ENCODE data around the gene NME9. TPM values are rescaled to one million over a fixed set of nuclear protein-coding genes. Genes with fewer than 3 reads are reported as not detected.

NME9 gene
- total RNA-seq, 1 donor from 2014 or later: 0.47 TPM

DNA sequence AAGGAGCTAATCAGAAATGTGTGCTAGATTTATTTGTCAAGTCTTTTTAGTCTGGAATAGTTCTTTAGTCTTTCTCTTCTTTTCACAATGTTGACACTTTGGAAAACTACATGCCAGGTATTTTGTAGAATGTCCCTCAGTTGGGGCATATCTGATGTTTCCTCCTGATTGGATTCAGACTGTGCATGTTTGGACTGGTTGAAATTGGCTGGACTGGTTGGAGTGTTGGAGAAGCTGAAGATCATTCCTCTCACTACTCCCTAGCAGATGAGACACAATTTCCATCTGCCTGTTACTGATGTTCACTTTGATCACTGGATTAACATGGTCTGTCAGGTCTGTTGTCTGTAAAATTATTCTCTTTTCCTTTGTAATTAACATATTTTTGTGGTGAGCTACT is 3.7 kb downstream of the NME9 start:
- H3K9me3 Mint-ChIP-seq (ENCODE audit: unreplicated experiment): peaks cover 7% of the 10 kb centered on the region
- no peaks in the 10 kb centered on the region for H3K36me3 Mint-ChIP-seq (ENCODE audit: unreplicated experiment)
- TF ChIP-seq, protein P1, sequence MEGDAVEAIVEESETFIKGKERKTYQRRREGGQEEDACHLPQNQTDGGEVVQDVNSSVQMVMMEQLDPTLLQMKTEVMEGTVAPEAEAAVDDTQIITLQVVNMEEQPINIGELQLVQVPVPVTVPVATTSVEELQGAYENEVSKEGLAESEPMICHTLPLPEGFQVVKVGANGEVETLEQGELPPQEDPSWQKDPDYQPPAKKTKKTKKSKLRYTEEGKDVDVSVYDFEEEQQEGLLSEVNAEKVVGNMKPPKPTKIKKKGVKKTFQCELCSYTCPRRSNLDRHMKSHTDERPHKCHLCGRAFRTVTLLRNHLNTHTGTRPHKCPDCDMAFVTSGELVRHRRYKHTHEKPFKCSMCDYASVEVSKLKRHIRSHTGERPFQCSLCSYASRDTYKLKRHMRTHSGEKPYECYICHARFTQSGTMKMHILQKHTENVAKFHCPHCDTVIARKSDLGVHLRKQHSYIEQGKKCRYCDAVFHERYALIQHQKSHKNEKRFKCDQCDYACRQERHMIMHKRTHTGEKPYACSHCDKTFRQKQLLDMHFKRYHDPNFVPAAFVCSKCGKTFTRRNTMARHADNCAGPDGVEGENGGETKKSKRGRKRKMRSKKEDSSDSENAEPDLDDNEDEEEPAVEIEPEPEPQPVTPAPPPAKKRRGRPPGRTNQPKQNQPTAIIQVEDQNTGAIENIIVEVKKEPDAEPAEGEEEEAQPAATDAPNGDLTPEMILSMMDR (IDR thresholded peaks at IDR 0.05; ENCODE audit: partially characterized antibody, unreplicated experiment): no peak
- H3K4me3 Mint-ChIP-seq (ENCODE audit: unreplicated experiment): no peak overlapping the region
- peaks cover 3% of the 10 kb centered on the region for H3K27me3 Mint-ChIP-seq (ENCODE audit: unreplicated experiment)
- no peak for DNase-seq
- no peak overlapping the region for H3K27ac Mint-ChIP-seq (ENCODE audit: unreplicated experiment)
- peaks cover 7% of the 10 kb centered on the region for H3K4me1 Mint-ChIP-seq (ENCODE audit: low read depth, unreplicated experiment)

DNA sequence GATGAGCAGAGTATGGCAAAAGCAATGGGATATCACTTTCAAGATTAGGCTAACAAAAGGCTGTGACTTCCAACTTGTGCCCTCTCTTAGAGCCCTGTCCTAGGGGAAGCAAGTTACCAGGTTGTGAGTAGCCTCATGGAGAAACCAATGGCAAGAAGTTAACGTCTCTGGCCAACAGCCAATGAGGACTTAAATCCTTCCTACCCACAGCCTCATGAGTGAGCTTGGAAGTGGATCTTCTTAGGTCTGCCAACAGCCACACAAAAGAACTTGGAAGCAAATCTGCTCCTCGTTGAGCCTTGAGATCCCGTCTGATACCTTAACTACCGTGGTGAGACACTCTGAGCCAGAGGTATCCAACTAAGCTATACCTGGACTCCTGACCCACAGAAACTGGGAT is 5.7 kb downstream of the NME9 start:
- Mint-ChIP-seq H3K4me3 (ENCODE audit: unreplicated experiment) (no peak overlapping the region), H3K9me3 (ENCODE audit: unreplicated experiment) (peaks cover 6% of the 10 kb centered on the region), H3K36me3 (ENCODE audit: unreplicated experiment) (peaks cover 6% of the 10 kb centered on the region), H3K27me3 (ENCODE audit: unreplicated experiment) (no peaks in the 10 kb centered on the region), H3K27ac (ENCODE audit: unreplicated experiment) (no peak overlapping the region), H3K4me1 (ENCODE audit: low read depth, unreplicated experiment) (no peaks in the 10 kb centered on the region)
- DNase-seq: no peak
- TF ChIP-seq, protein P1 (IDR thresholded peaks at IDR 0.05; ENCODE audit: partially characterized antibody, unreplicated experiment): no peak

DNA sequence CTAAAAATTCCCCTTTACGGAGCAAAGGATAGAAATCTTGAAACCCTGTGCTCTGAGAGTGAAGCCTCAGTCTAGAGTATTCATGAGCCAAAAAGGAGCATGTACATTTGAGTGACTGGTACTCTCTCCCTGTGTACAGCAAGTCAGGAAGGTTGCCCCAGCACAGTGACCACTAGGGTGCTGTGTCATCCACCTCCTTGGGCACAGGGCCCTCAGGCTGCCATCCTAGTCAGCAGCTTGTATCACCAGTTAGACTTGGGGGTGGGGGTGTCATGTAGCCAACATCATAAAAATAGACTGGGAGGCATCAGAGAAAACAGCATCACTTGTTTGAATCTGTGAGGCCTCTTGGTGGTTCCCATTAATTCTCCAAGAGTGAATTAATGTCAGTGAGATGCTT is 12.0 kb downstream of the NME9 start:
- Mint-ChIP-seq H3K4me3 (ENCODE audit: unreplicated experiment) (no peak overlapping the region), H3K27me3 (ENCODE audit: unreplicated experiment) (no peaks in the 10 kb centered on the region), H3K36me3 (ENCODE audit: unreplicated experiment) (peaks cover 6% of the 10 kb centered on the region), H3K9me3 (ENCODE audit: unreplicated experiment) (peaks cover 5% of the 10 kb centered on the region), H3K4me1 (ENCODE audit: low read depth, unreplicated experiment) (no peaks in the 10 kb centered on the region), H3K27ac (ENCODE audit: unreplicated experiment) (no peak overlapping the region)
- DNase-seq: no peak
- TF ChIP-seq, protein P1 (IDR thresholded peaks at IDR 0.05; ENCODE audit: partially characterized antibody, unreplicated experiment): no peak

DNA sequence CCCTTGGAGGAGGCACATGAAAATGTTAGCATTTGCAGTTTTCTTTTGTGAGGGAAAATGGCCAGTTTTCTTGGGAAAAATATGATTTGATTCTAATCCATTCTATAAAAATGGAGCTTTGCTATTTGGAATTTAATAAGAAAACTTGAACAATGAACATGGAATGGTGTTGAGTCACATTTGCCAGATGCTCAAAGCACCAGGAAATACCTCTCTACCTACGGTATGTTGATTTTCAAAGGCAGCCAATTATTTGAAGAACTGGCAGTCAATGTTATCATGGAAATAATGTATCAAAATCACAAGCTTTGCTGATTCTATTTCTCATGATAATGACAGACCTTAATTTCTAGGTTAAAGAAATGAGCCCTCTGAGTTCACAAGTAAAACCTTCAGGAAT is 14.9 kb downstream of the NME9 start:
- no peak overlapping the region for H3K27ac Mint-ChIP-seq (ENCODE audit: unreplicated experiment)
- no peaks in the 10 kb centered on the region for H3K9me3 Mint-ChIP-seq (ENCODE audit: unreplicated experiment)
- TF ChIP-seq, protein P1 (IDR thresholded peaks at IDR 0.05; ENCODE audit: partially characterized antibody, unreplicated experiment): no peak
- H3K4me1 Mint-ChIP-seq (ENCODE audit: low read depth, unreplicated experiment): no peaks in the 10 kb centered on the region
- H3K36me3 Mint-ChIP-seq (ENCODE audit: unreplicated experiment): peaks cover 3% of the 10 kb centered on the region
- H3K4me3 Mint-ChIP-seq (ENCODE audit: unreplicated experiment): no peak overlapping the region
- DNase-seq: no peak
- H3K27me3 Mint-ChIP-seq (ENCODE audit: unreplicated experiment): peaks cover 2% of the 10 kb centered on the region

DNA sequence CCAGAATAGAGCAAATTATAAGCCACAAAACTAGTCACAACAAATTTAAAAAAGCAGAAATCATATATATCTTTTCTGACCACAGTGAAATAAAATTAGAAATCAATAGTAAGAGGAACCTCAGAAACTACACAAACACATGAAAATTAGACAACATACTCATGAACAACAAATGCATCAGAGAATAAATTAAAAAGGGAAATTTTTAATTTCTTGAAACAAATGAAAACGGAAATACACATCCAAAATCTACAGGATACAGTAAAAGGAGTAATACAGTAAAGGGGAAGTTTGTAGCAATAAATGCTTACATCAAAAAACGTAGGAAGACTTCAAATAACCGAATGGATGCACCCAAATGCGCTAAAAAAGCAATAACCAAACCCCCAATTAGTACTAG is 19.2 kb downstream of the NME9 start:
- peaks cover 5% of the 10 kb centered on the region for H3K9me3 Mint-ChIP-seq (ENCODE audit: unreplicated experiment)
- TF ChIP-seq, protein P1 (IDR thresholded peaks at IDR 0.05; ENCODE audit: partially characterized antibody, unreplicated experiment): no peak

More for the DNA sequence above, 19.2 kb downstream of the NME9 start:
- Mint-ChIP-seq H3K36me3 (ENCODE audit: unreplicated experiment) (peaks cover 13% of the 10 kb centered on the region), H3K4me3 (ENCODE audit: unreplicated experiment) (no peak overlapping the region), H3K27ac (ENCODE audit: unreplicated experiment) (no peak overlapping the region), H3K4me1 (ENCODE audit: low read depth, unreplicated experiment) (no peaks in the 10 kb centered on the region), H3K27me3 (ENCODE audit: unreplicated experiment) (peaks cover 3% of the 10 kb centered on the region)
- DNase-seq: no peak

Data from glutamatergic neuron (in vitro differentiated cells).